ENCODE measurements around the gene CLIP1. TPM values are rescaled to one million over a fixed set of nuclear protein-coding genes. Genes with fewer than 3 reads are reported as not detected.

The CLIP1 gene
- total RNA-seq, 1 experiment from 2014 or later, result 42.9 TPM

DNA sequence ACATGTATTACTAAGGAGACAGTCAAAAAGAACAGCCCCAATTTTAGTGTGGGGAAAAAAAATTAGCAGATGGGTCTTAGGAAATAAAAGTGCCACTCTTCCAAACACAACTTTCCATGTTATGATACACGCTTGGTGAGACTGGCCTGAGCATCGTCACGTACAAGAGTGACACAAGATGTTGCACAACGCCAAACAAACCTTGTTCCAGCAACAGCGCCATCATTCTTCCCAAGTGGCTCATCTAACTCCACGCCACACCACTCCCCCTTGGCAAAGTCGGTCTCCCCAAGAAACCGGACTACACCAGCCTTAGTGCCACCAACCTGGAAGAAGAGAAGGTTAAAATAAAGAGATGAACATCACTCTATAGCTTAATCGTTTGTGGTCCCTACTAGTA lies 58.7 kb downstream of the CLIP1 start (continued):
- TF ChIP-seq, protein P1, sequence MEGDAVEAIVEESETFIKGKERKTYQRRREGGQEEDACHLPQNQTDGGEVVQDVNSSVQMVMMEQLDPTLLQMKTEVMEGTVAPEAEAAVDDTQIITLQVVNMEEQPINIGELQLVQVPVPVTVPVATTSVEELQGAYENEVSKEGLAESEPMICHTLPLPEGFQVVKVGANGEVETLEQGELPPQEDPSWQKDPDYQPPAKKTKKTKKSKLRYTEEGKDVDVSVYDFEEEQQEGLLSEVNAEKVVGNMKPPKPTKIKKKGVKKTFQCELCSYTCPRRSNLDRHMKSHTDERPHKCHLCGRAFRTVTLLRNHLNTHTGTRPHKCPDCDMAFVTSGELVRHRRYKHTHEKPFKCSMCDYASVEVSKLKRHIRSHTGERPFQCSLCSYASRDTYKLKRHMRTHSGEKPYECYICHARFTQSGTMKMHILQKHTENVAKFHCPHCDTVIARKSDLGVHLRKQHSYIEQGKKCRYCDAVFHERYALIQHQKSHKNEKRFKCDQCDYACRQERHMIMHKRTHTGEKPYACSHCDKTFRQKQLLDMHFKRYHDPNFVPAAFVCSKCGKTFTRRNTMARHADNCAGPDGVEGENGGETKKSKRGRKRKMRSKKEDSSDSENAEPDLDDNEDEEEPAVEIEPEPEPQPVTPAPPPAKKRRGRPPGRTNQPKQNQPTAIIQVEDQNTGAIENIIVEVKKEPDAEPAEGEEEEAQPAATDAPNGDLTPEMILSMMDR (IDR thresholded peaks at IDR 0.05 in 2 of 3, conservative IDR thresholded peaks at IDR 0.05 in 1 of 3; ENCODE audit: borderline replicate concordance in 1 of 3, insufficient read depth in 1 of 3, low read depth in 2 of 3, low read length in 2 of 3), result no peak
- no peak for TF ChIP-seq ZFX (IDR thresholded peaks at IDR 0.05)
- TF ChIP-seq EGR1 (IDR thresholded peaks at IDR 0.05; ENCODE audit: low read depth), result no peak
- TF ChIP-seq FOSL1 (IDR thresholded peaks at IDR 0.05; ENCODE audit: low read depth), result no peak
- TF ChIP-seq ZNF274 (IDR thresholded peaks at IDR 0.05; ENCODE audit: low read depth, low read length), result no peak
- TF ChIP-seq TCF7L2 (IDR thresholded peaks at IDR 0.05; ENCODE audit: borderline replicate concordance, extremely low read depth, insufficient read depth, insufficient read length), result no peak
- TF ChIP-seq, protein P2, sequence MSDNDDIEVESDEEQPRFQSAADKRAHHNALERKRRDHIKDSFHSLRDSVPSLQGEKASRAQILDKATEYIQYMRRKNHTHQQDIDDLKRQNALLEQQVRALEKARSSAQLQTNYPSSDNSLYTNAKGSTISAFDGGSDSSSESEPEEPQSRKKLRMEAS (IDR thresholded peaks at IDR 0.05), result no peak
- no peak for TF ChIP-seq YY1 (IDR thresholded peaks at IDR 0.05; ENCODE audit: extremely low read depth, insufficient replicate concordance, low read depth, low read length)
- TF ChIP-seq SIN3A (IDR thresholded peaks at IDR 0.05; ENCODE audit: low read depth), result no peak
- TF ChIP-seq POLR2AphosphoS5 (IDR thresholded peaks at IDR 0.05; ENCODE audit: low read depth, low read length), result no peak

GRCh38 chr12:122362755-122363154 lies 59.7 kb downstream of the CLIP1 start:
- Histone ChIP-seq H3K27ac (ENCODE audit: low read depth, low read length) (no peak overlapping the region), H3K4me2 (ENCODE audit: low read length) (no peak overlapping the region), H3K9me2 (ENCODE audit: insufficient read depth) (no peaks in the 10 kb centered on the region), H3K4me3 (replicated peaks in 1 of 2; ENCODE audit: low read depth in 1 of 2, low read length in 2 of 2) (no peak overlapping the region), H3K79me2 (ENCODE audit: insufficient read depth, low read length) (peaks cover 15% of the 10 kb centered on the region), H3K36me3 (ENCODE audit: control insufficient read depth in 1 of 2, insufficient read depth in 2 of 2, low read length in 2 of 2) (peaks cover 0 to 6% of the 10 kb centered on the region in 2 experiments; a peak in 1 of 4 replicates), H3K27me3 (ENCODE audit: insufficient read depth, low read length) (no peaks in the 10 kb centered on the region), H3K4me1 (ENCODE audit: control insufficient read depth in 1 of 2, insufficient read depth in 2 of 2, low read length in 2 of 2) (peaks cover 16% of the 10 kb centered on the region in 2 experiments), H4K20me1 (ENCODE audit: insufficient read depth) (no peaks in the 10 kb centered on the region), H3K9me3 (ENCODE audit: control insufficient read depth in 1 of 2, insufficient read depth in 1 of 2, low read depth in 1 of 2, low read length in 2 of 2) (no peaks in the 10 kb centered on the region), H3K9ac (ENCODE audit: low read length) (no peak overlapping the region), H2AFZ (ENCODE audit: low read depth, low read length, poor library complexity, severe bottlenecking) (no peak overlapping the region)
- DNase-seq (ENCODE audit: low read depth, low spot score) (no peak), ATAC-seq (no peak)
- intact Hi-C loops (cut with micrococcal nuclease), result no loop called here
- POLR2A ChIA-PET, result no interaction called here
- CTCF ChIA-PET, result no interaction called here
- RAD21 ChIA-PET (ENCODE audit: low non-redundant PET in 1 of 2, low total read pairs in 2 of 2, uncharacterized antibody in 2 of 2, unreplicated experiment in 2 of 2), result no interaction called here
- no TSS peak for BruUV-seq (replicated peaks)
- TF ChIP-seq FOSL1 (IDR thresholded peaks at IDR 0.05; ENCODE audit: low read depth), result no peak
- no peak for TF ChIP-seq CEBPB (IDR thresholded peaks at IDR 0.05; ENCODE audit: low read depth)
- no peak for TF ChIP-seq CBX3 (IDR thresholded peaks at IDR 0.05; ENCODE audit: low read depth)
- no peak for TF ChIP-seq ZNF274 (IDR thresholded peaks at IDR 0.05; ENCODE audit: low read depth, low read length)
- TF ChIP-seq, protein P3, sequence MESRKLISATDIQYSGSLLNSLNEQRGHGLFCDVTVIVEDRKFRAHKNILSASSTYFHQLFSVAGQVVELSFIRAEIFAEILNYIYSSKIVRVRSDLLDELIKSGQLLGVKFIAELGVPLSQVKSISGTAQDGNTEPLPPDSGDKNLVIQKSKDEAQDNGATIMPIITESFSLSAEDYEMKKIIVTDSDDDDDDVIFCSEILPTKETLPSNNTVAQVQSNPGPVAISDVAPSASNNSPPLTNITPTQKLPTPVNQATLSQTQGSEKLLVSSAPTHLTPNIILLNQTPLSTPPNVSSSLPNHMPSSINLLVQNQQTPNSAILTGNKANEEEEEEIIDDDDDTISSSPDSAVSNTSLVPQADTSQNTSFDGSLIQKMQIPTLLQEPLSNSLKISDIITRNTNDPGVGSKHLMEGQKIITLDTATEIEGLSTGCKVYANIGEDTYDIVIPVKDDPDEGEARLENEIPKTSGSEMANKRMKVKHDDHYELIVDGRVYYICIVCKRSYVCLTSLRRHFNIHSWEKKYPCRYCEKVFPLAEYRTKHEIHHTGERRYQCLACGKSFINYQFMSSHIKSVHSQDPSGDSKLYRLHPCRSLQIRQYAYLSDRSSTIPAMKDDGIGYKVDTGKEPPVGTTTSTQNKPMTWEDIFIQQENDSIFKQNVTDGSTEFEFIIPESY (IDR thresholded peaks at IDR 0.05; ENCODE audit: extremely low read depth, insufficient replicate concordance, low read length), result no peak
- TF ChIP-seq SRF (IDR thresholded peaks at IDR 0.05; ENCODE audit: low read depth), result no peak
- TF ChIP-seq, protein P2 (IDR thresholded peaks at IDR 0.05), result no peak
- TF ChIP-seq ELF1 (IDR thresholded peaks at IDR 0.05; ENCODE audit: borderline replicate concordance, low read depth), result no peak
- no peak for TF ChIP-seq RAD21 (IDR thresholded peaks at IDR 0.05; ENCODE audit: low read depth)
- TF ChIP-seq YY1 (IDR thresholded peaks at IDR 0.05; ENCODE audit: extremely low read depth, insufficient replicate concordance, low read depth, low read length), result no peak
- no peak for TF ChIP-seq JUND (IDR thresholded peaks at IDR 0.05)
- TF ChIP-seq REST (IDR thresholded peaks at IDR 0.05; ENCODE audit: low read depth), result no peak
- no peak for TF ChIP-seq SP1 (IDR thresholded peaks at IDR 0.05; ENCODE audit: low read depth)

Measured in HCT116 (cell line).